ENCODE data around the gene BBX.

Gene BBX

DNA sequence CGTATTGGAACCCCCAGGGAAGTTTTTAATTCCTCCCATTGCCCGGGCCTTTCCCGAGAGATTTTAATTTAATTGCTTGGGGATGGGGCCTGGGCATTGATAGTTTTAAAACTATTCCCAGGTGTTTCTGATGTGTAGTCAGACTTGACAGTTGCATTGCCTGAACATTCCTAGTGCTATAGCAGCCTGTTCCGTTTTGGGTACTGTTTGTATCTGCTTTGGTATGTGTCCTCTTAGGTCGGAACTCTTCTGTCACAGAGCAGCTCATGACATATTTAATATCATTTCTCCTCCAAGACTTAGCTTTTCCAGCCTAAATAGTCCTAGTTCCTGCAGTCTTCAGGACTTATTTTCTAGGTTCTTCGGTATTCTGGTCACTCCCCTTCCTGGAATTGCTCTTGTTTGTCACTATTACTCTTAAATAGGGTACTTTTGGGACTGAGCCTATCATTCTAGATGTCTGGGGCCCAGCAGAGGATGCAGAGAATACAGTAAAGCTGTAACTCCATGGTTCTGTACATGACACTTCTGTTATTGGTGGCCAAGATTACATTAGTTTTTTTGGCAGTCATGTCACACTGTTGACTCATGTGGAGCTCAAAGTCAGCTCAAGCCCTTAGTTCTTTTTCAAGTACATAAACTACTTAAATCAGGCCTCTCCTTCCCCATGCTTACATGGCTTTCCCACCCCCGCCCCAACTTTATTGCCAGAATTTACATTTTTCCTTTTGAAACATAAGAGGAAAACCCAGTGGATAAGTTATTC is 81.5 kb downstream of the BBX start:
- DNase-seq: no peak

GRCh38 chr3:107611775-107612469 is 89.2 kb downstream of the BBX start:
- no peak for DNase-seq

DNA sequence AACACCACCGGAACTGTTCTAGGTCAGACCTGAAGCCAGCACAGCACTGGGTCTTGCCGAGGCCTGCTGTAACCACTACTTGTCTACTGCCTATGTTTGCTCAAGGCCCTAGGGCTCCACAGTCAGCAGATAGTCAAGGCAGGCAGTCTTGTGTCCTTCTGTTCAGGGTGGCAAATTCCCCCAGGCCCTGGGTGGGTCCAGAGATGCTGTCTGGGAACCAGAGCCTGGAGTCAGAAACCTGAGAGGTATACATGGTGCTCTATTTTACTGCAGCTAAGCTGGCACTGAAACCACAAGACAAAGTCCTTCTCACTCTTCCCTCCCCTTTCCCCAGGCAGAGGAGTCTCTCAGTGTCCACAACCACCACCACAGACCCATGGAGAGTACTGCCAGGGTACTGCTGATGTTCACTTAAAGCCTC is 89.9 kb downstream of the BBX start:
- DNase-seq: no peak

DNA sequence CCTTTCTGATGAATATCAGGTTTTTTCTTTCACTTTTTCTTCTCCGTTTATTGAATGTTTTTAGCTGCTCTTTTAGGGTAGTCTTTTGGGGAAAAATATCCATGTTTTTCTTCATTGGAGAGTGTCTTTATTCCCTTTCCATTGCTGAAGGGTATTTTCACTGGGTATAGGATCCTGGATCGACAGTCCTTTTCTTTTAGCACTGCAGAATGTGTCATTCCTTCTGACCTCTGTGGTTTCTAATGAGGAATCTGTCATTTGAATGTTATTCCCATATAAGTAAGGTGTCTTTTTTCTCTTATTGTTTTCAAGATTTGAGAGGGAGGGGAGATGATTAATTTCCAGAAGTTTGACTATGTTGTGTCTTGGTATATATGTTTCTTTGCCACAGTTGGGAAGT is 96.8 kb downstream of the BBX start:
- DNase-seq: no peak

- no peak for DNase-seq
These were observed 97.8 kb downstream of the BBX start for GRCh38 chr3:107620534-107620933.

DNA sequence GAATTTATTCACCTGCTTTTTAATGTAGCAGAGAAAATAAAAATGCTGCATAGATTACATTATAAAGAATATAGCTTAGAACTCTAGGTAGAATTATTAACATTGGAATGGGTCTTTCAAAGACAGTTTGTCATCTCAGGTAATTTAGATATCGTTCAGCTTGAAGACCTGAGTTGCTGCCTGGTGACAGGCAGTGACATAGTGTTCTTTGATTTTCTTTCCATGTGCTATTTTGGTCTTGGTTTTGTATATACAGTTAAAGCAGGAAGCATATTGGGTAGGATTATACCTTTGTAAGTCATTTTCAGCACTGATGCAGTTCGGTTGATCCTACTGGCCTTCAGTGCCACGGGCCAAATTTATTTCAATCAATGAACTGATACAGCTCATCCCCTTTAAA is 98.7 kb downstream of the BBX start:
- DNase-seq: no peak

DNA sequence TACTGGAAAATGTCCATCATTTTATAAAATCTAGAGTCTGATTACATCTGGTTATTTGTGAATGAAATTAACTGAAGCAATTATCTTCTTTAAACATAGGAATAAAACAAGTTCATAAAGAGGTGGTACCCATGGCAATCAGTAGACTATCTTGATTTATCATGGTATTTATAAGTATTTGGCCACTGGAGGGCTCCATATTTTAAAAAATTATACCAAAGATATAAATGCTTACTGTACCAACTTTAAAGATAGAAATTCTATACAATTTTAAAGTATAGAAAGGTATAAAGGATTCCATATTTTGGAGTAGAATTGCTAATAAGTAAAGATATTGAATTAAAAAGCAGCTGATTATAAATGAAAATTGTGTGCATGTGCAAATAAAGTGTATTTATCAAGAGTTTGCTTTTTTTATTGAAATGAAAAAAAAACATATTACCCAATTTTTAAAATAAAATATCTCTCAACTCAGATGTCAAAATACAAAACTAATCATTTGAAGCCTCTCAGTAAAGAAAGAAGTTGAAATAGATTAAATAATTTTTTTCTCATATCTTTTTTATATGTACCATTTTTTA is 105.3 kb downstream of the BBX start:
- DNase-seq: no peak

DNA sequence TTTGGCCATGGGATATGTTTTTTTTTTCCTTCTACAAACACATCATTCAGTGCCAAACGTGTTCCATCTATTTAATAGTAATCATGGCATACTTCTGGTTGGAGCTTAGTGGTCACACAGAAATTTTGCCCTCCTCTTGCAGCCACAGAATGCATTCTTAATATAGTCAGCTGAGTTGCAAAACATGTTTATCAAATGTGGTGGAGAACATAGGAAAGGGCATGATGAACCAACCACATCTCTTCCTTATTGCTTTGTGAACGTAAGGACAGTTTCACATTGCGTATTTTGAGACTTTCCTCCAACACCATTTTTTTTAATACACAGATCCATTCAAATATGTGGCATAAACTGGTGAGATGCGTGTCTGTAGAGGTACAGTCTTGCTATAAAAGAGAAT is 106.8 kb downstream of the BBX start:
- no peak for DNase-seq

GRCh38 chr3:107630779-107631178 is 108.0 kb downstream of the BBX start:
- no peak for DNase-seq

DNA sequence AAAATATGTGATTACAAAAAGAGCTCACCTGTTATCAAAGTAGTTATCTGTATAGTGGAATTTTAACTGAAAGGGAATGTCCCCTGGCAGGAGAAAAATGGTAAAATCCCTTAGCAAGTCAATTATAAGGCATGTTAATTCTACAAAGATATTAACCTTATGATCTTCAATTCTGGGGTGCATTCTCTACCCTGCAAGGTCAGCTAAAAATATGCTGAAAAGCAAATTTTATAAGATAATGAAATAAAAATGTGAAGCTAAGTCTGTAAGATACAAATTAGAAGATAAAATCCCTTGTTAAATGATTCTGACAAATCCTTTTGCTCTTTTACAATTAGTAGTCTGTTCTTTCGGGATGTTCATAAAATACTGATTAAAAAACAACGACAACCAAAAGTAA is 109.8 kb downstream of the BBX start:
- DNase-seq: no peak

DNA sequence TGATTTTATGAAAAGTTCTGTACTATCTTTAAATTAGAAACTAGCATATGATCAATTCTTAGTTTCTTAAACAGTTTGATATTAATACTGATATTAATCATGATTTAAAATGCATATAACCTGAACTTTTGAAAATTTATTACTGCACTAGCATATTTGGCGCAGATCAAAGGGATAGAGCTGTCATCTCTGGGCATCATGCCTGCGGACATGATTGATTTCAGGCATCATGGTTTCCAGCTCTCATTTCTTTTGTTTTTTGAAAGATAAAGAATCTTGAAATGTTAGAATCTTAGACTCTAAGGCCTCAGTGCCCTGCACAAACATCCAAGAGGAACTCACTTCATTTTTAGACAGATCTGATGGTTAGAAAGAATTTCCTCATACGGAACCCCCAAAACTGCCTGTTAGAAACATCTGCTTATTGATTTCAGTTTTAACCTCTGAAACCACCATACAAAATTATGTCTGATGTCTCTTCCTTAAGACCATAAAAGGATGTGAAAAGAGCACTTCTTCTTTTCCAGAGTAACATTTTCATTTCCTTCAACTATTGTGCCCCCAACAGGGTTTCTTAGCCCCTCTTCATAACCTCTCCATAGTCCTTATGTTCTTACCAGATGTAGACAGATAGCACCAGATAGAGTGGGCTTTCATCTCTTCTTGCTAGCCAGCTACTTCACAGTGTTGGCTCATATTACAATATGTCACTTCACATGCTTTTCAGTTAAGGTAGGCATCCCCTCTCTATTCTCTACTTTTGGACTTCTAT is 110.8 kb downstream of the BBX start:
- no peak for DNase-seq

- no peak for DNase-seq
These were observed 111.3 kb downstream of the BBX start for GRCh38 chr3:107634099-107634489.

GRCh38 chr3:107637416-107638183 is 114.8 kb downstream of the BBX start:
- DNase-seq: no peak

GRCh38 chr3:107641572-107642307 is 119.0 kb downstream of the BBX start:
- no peak for DNase-seq

DNA sequence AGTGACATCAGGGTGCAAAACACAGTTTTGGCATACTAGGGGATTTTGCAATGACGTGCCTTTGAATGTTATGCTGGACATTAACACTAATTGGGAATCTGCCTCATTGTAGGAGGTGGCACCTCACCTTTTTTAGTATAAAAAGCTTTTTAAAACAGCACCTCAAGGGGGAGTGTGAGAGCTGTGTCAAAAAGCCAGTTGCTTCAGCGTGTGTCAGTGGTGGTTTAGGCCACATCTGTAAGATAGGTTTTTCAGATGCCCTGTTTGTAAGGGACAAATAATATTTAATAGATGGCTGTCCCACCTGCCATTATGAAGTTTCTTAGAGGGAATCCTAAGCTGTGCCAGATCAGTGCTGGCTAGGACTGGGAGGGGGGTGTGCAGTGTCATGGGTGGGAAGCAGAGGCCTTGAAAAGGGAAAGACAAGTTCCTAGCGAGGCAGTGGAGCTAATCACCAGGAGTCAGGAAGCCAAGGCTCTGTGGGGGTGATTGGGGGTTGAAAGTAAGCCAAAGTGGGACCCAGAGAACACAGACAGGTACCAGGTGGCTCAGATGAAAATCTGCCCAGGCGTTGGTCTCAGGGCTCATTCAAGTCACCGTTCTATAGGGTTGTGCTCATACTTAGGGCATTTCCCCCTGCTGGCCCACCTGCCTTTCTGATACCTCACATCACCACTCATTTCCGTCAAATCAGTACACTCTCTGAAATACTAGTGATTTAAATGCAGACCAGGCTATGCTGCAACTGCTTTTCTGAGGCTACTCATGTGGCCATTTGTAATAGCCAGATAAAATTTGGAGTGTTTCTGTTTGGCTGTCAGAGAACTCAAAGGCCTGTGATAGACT is 120.5 kb downstream of the BBX start:
- no peak for DNase-seq

DNA sequence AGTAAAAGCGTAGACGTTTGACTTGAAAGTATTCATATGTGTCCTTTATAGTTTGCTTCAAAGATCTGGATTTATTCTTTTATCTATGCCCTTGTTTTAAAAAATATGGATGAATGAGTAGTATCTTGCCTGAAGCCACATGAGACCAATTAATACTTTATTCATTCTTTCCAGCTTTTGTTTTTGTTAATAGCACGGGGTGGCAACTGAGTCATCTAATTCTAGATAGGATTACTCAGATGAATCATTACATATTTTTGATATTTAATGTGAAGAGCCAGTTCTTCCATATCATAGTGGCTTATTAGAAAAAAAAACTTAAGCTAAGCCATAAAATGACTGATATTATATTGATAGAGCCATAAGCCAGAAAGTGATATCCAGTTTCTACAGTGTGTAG is 121.9 kb downstream of the BBX start:
- no peak for DNase-seq

- DNase-seq: no peak
These were observed 128.0 kb downstream of the BBX start for GRCh38 chr3:107650788-107651187.

- DNase-seq: no peak
These were observed 129.0 kb downstream of the BBX start for GRCh38 chr3:107651782-107652181.

DNA sequence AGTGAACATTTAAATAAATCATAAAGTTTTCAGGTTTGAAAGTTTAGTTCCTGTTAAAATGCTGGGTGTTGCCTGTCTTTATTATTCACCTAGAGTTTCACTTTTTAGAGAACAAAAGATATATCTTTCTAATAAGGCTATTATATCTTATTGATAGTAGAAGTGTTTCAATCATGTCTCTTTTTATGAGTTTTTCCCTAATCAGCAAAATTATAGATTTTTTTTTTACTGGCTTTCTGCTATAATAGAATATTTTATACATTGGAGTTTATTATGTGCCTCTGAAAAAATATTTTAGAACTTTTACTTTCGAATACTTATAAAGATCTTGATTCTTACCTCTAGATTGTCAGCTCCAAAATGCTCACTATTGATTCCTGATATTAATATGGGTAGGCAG is 131.5 kb downstream of the BBX start:
- no peak for DNase-seq

DNA sequence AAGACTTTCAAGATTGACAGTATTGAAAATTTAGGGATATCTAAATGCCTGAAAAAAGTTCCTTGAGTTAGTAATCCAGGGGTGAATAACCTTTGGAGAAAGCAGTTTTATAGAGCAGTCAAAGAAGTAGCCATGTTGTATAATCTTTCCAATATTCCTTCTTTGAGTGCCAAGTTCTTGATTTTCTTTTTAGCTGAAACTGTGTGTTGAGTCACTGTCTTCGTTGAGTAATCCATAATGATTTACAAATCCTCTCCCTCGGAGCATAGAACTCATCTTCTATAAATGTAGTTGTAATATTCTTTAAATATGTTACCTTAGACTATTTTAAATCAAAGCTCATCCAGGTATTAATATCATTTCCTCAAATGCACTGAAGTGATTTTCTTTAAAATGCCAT is 135.2 kb downstream of the BBX start:
- DNase-seq: no peak
